GM21723 (cell line): ENCODE data around the gene RTN3.

Experiments
- ATAC-seq: cut with Tn5 transposase; IDR thresholded peaks from one replicate; pipeline ENCODE4 v1.9.1; 2021; ENCODE audit warnings: mild to moderate bottlenecking, moderate library complexity; ENCODE audit not compliant: unreplicated experiment

The RTN3 gene

DNA sequence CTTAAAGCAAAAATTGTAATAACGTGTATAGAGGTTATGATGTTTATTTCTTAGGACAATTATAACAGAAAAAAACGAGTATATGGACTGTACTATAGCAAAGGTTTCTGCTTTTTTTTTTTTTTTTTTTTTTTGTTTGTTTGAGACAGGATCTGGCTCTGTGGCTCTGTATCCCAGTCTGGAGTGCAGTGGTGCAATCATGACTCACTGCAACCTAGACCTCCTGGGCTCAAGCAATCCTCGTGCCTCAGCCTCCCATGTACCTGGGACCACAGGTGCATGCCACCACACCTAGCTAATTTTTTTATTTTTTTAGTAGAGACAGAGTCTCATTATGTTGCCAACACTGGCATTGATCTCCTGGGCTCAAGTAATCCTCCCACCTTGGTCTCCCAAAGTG, 48.0 kb downstream of the RTN3 start:
- no peak for ATAC-seq

DNA sequence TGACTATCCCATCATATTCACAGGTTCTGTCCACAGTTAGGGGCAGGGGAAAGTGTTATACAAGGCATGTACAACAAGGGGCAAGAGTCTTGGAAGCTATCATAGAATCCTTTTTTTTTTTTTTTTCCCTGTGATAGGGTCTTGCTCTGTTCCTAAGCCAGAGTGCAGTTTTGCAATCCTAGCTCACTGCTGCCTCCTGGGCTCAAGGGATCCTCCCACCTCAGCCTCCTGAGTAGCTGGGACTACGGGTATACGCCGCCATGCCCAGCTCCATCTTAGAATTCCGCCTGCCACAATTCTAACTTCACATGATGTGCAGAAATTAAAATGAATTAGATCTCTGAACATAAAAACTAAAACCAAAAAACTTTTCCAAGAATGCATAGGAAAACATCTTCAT, 55.6 kb downstream of the RTN3 start:
- ATAC-seq = no peak

DNA sequence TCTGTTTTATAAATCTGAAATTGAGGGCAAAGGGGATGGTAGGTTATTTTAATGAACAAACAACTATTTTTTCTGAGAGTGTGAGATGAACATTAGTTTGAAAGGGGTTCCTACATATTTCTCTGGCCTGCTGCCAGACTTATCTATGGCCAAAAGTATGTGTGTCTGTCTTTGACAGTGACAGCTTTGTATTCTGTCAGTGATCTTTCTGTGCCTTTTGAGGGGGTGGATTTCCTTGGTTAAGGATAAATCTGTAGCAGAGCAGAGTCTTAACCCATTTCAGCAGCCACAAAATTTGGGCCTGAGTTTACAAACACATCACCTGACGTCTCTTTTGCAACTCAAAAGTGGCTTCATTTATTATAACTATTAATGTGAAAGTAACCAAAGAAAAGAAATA, 56.4 kb downstream of the RTN3 start:
- no peak for ATAC-seq

DNA sequence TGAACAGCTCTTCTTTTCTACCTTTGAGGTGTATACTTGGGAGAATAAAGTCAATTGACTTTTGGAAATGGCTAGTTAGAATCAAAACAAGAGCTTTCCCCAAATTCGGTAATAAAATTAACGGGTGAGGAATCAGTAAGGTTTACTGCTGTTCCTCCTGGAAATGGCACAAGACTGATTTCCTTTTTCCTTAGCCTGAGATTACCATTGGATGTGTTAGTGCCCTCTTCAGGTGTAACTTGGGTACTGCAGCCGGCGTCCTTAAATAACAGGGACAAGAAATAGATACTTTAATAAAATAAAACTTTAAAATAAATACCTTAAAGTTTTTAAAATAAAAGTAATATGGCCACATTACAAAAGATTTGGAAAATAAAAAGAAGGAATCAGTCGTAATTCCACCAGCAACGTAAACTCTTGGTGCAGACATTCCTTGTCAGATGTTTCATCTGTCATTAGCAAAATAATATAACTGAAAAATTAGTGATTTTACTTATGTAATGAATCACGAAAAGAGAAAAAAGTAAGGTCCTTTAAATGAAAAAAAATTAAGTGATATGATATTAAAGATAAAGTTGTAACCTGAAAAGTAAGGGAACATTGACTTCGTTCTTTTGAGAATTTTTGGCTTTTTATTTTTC, 57.5 kb downstream of the RTN3 start:
- ATAC-seq = no peak

DNA sequence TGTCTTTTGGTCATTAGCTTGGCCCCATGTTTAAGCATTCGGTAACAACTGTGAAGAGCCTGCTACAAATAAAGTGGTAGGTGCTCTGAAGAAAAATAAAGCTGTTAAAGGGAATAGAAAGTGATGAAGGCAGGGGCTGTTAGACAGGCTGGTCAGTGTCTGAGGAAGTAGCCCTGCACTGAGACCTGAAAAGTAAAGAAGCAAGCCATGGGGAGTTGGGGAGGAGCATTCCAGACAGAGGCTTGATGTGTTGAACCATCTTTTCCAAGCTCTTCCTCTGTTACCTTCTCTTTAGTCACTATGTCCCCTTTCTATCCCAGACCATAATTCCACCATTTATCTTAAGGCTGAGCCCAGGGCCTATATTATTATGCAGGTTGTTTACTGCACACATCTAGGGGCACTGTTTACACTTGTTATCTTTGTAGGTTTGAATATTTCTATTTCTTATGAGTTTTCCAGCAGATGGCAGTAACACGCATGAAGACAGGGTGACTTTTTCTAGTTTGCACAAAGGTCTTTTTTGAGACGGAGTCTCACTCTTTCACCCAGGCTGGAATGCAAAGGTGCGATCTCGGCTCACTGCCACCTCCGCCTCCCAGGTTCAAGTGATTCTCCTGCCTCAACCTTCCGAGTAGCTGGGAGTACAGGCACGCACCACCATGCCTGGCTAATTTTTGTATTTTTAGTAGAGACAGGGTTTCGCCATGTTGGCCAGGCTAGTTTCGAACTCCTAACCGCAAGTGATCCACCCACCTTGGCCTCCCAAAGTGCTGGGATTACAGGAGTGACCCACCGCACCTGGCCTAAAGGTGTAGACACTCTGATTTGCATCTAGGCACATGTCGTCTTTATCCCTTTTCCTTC, 64.2 kb downstream of the RTN3 start:
- ATAC-seq = no peak

DNA sequence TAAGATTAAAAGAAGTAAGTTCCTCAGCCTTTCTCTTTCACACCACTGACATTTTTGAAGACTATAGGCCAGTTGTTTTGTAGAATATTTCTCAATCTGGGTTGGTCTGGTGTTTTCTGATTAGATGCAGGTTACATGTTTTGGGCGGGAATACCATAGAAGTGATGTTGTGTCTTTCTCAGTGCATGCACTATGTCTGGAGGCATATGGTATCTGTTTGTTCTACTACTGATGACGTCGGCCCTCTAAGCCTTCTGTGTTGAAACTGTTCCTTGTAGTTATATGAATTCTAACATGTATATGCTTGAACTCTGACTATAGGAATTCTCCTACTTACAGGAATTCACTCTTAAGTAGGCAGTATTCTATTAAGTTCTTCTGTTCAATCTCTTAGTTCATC, 65.7 kb downstream of the RTN3 start:
- no peak for ATAC-seq

DNA sequence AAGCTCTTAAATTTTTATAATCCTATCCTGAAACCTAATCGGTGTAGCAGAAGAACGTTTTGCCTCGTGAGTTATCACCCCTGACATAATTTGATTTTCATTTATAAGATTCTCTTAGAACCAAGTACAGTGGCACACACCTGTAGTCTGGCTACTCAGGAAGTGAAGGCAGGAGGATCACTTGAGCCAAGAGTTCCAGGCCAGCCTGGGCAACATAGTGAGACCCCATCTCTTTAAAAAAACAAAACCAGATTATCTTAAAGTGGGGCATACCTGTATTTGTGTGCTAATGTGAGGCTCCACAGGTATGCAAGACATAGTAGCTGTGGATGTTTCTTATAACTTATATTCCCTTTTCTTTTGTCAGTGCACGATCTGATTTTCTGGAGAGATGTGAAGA, 68.3 kb downstream of the RTN3 start:
- no peak for ATAC-seq

DNA sequence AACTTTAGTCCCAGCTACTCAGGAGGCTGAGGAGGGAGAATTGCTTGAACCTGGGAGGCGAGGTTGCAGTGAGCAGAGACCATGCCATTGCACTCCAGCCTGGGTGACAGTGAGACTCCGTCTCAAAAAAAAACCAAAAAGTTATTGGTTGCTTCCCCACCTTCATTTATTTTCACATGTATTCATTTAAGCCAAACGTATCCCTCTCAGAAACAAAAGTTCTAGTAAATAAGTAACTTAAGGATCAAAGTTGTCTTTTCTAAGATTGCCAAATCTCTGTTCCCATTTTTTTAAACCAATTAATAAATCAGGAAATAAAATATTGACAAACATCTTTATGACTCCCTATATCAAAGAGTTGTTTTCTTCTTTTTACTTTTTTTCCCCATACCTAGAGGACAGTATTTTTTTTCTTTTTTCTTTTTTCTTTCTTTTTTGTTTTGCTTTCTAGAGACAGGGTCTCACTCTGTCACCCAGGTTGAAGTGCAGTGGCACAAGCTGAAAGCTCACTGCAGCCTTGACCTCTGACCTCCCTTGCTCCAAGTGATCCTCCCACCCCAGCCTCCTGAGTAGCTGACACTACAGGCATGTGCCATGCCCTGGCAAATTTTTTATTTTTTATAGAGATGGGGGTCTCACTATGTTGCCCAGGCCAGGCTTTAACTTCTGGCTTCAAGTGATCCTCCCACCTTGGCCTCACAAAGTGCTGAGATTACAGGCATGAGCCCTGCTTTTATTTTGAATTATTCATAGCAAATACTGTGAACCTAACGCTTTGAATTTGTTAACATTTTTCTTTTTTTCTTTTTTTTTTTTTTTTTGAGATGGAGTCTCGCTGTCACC, 75.8 kb downstream of the RTN3 start:
- ATAC-seq = no peak

DNA sequence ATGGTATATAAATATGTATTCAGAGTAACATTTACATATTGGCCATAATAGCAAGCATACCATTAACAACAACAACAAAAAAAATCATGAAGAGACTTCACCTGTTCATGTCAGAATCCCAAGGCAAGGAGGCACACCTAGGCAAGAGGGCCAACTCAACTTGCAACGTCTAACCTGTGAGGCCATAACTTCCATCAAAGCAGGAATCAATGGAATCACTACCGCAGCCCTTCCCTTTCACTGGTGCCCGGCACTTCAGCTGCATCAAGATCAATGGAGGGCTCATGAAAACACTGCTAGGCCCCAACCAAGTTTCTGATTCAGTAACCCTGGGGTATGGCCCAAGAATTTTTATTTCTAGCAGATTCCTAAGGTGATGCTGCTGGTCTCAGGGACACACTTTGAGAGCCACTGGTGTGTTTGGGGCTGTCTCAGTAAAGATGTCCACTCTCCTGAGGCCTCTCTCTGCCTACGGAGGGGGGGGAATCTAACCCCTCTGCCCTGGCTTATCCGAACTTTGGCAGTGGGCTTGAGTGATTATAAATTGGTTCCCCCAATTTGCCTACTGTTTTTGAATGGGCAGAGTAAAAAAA, 79.3 kb downstream of the RTN3 start:
- no peak for ATAC-seq

DNA sequence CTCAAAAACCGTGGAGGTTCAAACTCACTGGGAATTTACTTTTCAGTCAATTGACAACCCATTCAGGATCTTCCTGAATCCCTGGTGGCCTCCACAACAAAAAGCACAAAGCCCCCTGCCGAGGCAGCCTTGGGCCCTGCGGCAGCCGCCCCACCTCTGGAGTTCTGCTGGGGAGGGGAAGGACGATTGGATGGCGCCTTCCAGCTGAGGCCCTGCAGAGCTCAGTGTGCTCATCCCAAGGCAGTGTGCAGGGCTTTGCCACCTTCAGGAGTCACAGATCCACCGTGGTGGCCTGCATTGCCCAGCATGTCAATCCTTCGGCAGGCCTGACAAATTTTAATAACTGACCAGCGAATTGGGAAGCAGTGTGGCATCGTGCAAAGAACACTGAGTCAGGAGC, 79.9 kb downstream of the RTN3 start:
- ATAC-seq = no peak

DNA sequence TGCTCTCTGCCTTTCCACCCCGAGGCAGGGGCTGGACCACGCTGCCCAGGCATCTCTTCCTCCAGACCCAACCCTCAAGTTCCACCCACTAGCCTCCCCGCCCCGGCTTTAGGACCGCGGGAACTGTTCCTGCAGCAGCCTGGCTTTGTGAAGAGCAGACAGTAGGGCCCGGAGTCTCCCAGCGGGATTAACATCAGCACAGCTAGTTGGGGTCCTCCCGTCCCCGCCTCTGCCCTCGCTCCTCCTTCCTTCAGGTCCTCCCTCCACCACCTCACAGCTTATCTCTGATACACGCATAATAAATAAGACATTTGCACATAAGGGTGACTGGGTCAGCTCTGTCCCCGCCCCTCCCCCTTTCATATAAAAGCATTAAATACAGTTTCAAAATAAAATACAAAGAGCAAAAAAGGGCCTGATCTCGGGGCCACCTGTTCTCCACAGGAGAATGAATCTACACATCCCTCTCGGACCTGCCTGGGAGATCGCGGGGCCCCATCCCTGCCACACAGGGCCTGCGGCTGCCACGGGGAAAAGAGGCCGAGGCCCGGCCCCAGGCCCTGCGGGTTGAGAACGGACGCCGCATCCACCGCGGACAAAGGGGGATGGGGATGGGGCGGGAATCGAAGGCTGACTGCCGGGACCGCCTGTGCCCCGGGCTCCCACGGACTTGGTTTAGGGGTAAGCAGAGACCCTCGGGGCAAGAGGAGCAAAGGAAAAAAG, 80.8 kb downstream of the RTN3 start:
- no peak for ATAC-seq

DNA sequence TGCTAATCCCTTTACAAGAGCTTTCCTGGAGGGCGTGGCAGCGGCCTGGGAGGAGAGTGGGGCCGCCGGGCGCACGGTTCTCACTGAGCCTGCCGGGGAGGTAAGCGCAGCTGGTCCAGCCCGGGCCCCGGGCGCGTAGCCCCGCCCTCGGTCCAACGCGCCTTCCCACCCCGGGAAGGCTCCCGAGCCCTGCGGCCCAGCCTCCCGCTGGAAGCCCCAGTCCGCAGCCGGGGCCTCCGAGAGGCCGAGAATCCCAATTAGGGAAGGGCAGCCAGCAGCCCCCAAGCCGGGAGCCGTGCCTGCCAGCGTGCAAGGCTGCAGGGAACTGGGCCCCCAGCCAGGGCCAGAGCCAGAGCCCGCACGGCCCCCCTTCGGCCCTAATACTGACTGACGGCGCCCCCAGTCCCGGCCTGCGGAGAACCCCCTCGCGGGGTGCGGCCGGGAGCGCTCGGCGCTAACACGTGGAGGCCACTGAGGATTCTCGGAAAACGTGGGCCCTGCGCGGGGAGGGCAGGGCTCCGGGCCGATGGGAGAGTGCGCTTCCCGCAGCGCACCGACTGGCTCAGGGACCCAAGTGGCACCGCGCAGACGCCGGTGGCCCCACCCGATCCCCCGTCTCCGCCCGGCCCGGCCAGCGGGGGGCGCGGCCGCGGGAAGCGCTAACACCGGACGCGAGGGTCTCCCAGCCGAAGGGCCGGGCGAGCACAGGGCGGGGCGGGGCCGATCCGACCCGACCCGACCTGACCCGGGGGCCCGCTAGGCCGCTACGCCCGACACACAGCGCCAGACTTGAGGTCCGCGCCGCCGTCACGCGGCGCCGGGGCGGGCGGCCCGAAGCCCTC, 81.6 kb downstream of the RTN3 start:
- ATAC-seq = no peak

DNA sequence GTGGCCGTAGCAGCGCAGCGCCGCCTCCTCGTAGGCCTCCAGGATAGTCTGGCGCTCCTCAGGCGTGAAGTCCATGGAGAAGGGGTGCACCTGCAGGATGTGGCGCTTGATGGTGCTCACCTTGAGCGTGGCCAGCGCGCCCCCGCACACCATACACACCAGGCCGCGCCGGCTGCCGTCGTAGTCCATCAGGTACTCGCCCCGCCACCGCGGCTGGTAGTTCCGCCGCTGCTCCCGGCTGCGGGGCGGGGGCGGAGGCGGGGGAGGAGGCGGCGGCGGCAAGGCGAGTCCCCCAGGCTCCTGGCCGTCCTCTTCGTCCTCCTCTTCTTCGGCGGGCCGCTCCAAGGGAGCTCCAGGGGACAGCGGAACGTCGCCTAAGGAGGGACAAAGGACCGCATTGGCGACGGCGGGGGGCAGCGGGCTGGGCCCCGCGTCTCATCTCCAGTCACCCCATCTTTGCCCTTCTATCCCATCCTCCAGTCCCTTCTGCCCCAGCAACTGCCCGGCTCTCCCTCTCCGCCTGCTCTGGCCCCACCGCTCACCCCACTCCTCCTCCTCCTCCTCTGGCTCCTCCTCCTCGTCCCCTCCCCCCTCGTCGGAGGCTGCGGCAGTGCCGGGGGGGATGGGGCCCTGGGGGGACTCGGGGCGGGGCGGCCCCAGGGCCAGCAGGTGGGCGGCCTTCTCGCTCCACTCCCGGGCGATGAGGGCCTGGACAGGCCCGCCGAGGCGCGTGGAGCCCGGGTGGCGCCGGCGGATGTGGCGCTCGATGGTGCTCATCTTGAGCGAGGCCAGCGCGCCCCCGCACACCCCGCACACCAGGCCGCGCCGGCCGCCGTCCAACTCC, 82.4 kb downstream of the RTN3 start:
- no peak for ATAC-seq

DNA sequence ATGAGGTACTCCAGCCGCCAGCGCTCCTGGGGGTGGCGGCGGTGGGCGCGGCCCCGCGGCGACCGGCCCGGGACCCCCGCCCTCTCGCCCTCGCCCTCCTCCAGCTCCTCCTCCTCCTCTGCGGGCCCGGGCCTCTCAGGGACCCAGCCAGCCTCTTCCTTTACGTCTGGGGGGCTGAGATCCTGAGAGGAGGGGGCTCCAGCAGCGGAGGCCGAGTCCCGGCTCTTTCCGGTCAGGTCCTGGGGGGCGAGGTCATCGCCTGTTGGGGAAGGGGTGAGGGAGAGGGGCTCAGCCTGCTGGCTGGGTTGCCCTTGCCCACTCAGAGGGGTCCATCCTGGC, 83.0 kb downstream of the RTN3 start:
- ATAC-seq = no peak

DNA sequence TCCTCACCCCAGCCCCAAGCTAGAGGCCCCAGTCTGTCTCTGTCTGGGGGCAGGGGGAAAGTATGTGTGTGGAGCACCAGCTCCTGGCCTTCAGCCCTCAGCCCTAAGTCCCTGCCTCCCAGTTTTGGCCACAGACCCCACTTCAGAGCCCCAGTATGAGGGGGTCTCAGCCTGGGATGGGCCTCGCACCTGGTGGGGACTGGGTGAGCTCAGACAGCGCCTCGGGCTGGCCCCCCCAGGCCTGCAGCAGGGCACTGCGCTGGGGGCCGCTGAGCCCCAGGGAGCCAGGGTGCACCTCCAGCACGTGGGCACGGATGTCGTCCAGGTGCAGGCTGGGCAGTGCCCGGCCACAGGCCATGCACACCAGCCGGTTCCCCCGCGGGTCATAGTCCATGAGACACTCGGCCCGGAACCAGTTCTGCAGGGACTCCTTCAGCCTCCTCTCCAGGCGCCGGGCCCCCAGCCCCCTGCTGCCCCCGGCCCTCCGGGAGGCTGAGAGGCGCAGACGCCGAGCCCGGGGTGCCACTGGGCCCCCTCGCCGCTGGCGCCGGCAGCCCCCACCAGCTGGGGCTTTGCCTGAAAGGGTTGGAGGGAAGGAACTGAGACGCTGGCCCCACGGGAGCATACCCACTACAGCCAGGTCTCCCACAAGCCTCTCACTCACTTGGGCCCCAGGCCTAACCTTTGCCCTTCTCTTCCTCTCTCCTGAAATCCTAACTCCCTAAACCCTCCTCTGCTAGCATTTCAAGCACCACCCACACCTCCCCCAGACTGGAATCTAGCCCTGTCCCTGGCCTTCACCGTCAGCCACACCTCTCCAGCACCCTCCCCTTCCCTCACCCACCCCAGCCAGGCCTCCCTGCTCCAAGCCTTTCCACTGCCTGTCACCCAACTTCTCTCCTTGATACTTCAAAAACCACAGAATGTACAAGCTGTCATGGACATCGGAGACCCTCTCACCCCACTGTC, 83.7 kb downstream of the RTN3 start:
- ATAC-seq = no peak

DNA sequence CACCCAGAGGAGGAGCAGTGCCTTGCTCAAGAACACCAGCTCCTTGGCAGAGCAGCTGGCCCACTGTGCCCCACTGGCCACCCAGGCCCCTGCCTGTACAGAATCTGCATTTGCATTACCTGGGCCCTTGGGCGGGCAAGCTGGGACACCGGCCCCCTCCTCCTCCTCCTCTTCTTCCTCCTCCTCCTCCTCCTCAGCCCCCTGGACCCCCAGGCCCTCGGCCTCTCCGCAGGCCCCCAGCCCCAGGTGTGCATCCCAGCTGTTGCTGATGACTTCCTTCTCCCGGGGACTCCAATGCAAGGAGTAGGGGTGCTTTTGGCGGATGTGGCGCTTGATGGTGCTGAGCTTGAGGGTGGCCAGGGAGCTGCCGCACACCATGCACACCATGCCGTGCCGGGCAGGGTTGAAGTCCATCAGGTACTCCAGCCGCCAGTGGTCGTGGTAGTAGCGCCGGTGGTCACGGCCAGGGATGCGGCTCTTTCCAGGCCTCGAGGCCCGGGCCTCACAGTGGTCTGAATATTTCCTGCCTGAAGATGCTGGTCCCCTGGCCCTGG, 84.5 kb downstream of the RTN3 start:
- ATAC-seq = no peak

DNA sequence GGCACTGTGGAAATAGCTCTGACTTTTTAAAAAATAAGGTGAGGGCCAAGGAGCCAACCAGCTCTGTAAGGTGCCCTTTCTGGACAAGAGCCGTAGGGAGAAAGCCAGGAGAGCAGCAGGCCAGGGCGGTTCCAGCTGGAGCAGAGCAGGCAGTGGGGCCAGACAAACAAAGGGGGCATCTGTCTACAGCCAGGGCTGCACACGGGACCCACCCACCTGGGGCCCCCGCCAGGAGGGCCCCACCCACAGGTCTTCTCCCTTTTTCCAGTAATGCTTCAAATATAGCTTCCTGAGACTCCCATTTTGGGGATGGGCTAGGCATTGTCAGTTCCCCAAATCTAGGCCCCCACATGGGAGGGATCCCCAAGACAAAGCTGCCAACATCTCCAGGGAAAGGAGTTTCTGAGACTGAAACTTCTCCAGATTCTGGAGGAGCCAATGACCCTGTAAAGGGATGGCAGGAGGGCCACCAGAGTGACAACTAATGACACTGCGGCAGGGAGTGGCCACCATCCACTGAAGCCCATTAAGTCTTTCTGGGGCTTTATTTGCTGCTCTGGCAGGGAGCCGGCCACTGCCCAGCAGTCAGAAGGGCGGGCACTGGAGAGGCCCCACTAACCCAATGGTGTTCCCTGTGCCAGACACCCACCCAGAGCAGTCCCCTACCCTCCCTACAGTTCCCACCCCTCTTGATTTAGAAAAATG, 85.4 kb downstream of the RTN3 start:
- no peak for ATAC-seq
